Upper lobe of left lung (tissue), 6 donors: ENCODE results near the gene NPHP4. TPM values are rescaled to one million over a fixed set of nuclear protein-coding genes. Genes with fewer than 3 reads are reported as not detected.

Experiments
- ATAC-seq, 2 donors: fragments of 200-7000 bp; cut with Tn5 transposase; one replicate each; pipeline ENCODE4 v1.9.1; 2022; ENCODE audit warnings: mild to moderate bottlenecking in 2 of 2, moderate library complexity in 2 of 2; ENCODE audit not compliant: low FRiP score in 2 of 2
- DNase-seq, 2 donors: peaks; one replicate each; pipeline ENCODE4 v3.0.0-alpha.2; 2019 to 2020
- H3K27ac ChIP-seq, 4 donors: fragments of 200-600 bp; sonication (generic); one replicate each; pipeline ENCODE4 v1.5.1; 2016 to 2019
- H3K27me3 ChIP-seq, 4 donors: fragments of 200-600 bp; sonication (generic); one replicate each; pipeline ENCODE4 v1.5.1; 2017 to 2019
- H3K36me3 ChIP-seq, 4 donors: fragments of 200-600 bp; sonication (generic); one replicate each; pipeline ENCODE4 v1.5.1; 2016 to 2019
- H3K4me1 ChIP-seq, 4 donors: fragments of 200-600 bp; sonication (generic); one replicate each; pipeline ENCODE4 v1.5.1; 2018 to 2019
- H3K4me3 ChIP-seq, 4 donors: fragments of 200-600 bp; sonication (generic); one replicate each; pipeline ENCODE4 v1.5.1; 2017 to 2019; ENCODE audit warnings: mild to moderate bottlenecking in 2 of 4, moderate library complexity in 1 of 4
- H3K9me3 ChIP-seq, 4 donors: fragments of 200-600 bp; sonication (generic); one replicate each; pipeline ENCODE4 v1.5.1; 2018 to 2019
- EP300 ChIP-seq, 4 donors: sonication (generic); formaldehyde crosslinking; IDR thresholded peaks; one replicate each; pipeline ENCODE4 v1.5.1; 2017; ENCODE audit warnings: antibody characterized with exemption in 4 of 4, control low read depth in 2 of 4
- POLR2A ChIP-seq, 4 donors: fragments of 450-650 bp; IDR thresholded peaks; one replicate each; pipeline ENCODE4 v1.5.1; 2016 to 2017; ENCODE audit warnings: antibody characterized with exemption in 4 of 4, mild to moderate bottlenecking in 2 of 4
- POLR2AphosphoS5 ChIP-seq, 2 donors: sonication (generic); formaldehyde crosslinking; IDR thresholded peaks; one replicate each; pipeline ENCODE4 v1.5.1; 2017; ENCODE audit warnings: antibody characterized with exemption in 2 of 2
- WGBS, 2 donors: methylation state at CpG; one replicate each; pipeline ENCODE4 v1.1.5; 2017 to 2018; 5-methylcytosine and 5-hydroxymethylcytosine counted together
- total RNA-seq, 6 donors: library from RNA; depleted of rRNA in 4 of 6; stranded (reverse); fragments of >200 nt in 4 of 6; gene quantifications; one replicate each; pipeline versions ENCODE4 v1.1.0 to v1.2.1, GENCODE V29; 2016 to 2021
- TF ChIP-seq, protein P1 (sequence below), 6 experiments: fragments of 450-650 bp in 4 of 6; fragments of 200-600 bp in 2 of 6; sonication (generic) in 2 of 6; IDR thresholded peaks; one replicate each; pipeline ENCODE4 v1.5.1; 2016 to 2019; ENCODE audit warnings: antibody characterized with exemption in 6 of 6
- donor health status: DM: no; HTN: no; CAD: no; lungs with moderate emphysema.
- donor health status: DM: no; HTN: yes; CAD: no; lungs with severe emphysema.

NPHP4 gene
- total RNA-seq, 6 donors from 2014 or later: 13.5 to 45.1 (median 19.9) TPM

- no peaks in the 10 kb centered on the region for H3K4me1 ChIP-seq
- 91% methylated on average over 6 of the region's 7 CpGs; no CpG with 5 or more reads in 1 of the 2 donors for WGBS, 2 donors
- TF ChIP-seq, protein P1, sequence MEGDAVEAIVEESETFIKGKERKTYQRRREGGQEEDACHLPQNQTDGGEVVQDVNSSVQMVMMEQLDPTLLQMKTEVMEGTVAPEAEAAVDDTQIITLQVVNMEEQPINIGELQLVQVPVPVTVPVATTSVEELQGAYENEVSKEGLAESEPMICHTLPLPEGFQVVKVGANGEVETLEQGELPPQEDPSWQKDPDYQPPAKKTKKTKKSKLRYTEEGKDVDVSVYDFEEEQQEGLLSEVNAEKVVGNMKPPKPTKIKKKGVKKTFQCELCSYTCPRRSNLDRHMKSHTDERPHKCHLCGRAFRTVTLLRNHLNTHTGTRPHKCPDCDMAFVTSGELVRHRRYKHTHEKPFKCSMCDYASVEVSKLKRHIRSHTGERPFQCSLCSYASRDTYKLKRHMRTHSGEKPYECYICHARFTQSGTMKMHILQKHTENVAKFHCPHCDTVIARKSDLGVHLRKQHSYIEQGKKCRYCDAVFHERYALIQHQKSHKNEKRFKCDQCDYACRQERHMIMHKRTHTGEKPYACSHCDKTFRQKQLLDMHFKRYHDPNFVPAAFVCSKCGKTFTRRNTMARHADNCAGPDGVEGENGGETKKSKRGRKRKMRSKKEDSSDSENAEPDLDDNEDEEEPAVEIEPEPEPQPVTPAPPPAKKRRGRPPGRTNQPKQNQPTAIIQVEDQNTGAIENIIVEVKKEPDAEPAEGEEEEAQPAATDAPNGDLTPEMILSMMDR (IDR thresholded peaks at IDR 0.05): no peak
- TF ChIP-seq POLR2AphosphoS5 (IDR thresholded peaks at IDR 0.05) (no peak), POLR2A (IDR thresholded peaks at IDR 0.05) (no peak), EP300 (IDR thresholded peaks at IDR 0.05) (no peak)
- no peaks in the 10 kb centered on the region for H3K27me3 ChIP-seq
- no peaks in the 10 kb centered on the region for H3K9me3 ChIP-seq
- H3K27ac ChIP-seq: no peak overlapping the region
- no peak overlapping the region for H3K4me3 ChIP-seq
- no peak for ATAC-seq
- no peak for DNase-seq
- peaks cover 0 to 55% (median 38%) of the 10 kb centered on the region in 4 donors for H3K36me3 ChIP-seq
These were observed 126.5 kb downstream of the NPHP4 start for GRCh38 chr1:5865774-5866173.

DNA sequence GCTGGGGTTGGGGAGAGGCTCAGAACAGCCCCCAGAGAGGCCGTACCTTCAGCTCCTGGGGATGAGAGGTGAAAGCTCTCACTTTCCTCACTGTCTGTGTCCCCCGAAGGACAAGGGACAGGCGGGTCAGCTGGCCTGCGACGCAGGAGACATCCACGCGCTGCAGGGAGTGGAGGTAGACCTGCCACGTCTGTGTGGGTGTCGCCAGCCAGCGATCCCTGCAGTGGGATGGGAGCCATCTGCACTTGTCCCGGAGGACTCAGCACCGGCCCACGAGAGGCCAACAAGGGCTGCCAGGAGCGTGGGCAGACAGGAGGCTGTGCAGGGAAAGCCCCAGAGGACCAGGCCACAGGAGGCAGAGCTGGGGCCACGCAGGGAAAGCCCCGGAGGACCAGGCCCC is 127.2 kb downstream of the NPHP4 start:
- ATAC-seq: peak in 1 of 2 donors; percentile 5
- Histone ChIP-seq H3K4me1 (no peaks in the 10 kb centered on the region), H3K27me3 (no peaks in the 10 kb centered on the region), H3K27ac (no peak overlapping the region), H3K36me3 (peaks cover 0 to 60% (median 41%) of the 10 kb centered on the region in 4 donors), H3K4me3 (no peak overlapping the region), H3K9me3 (no peaks in the 10 kb centered on the region)
- DNase-seq: peak in 1 of 2 donors; percentile 71
- WGBS, 2 donors: 94 to 100% methylated on average over 3 to 16 of the region's 16 CpGs
- no peak for TF ChIP-seq POLR2A (IDR thresholded peaks at IDR 0.05)
- TF ChIP-seq, protein P1 (IDR thresholded peaks at IDR 0.05): no peak
- TF ChIP-seq EP300 (IDR thresholded peaks at IDR 0.05): no peak
- TF ChIP-seq POLR2AphosphoS5 (IDR thresholded peaks at IDR 0.05): no peak

DNA sequence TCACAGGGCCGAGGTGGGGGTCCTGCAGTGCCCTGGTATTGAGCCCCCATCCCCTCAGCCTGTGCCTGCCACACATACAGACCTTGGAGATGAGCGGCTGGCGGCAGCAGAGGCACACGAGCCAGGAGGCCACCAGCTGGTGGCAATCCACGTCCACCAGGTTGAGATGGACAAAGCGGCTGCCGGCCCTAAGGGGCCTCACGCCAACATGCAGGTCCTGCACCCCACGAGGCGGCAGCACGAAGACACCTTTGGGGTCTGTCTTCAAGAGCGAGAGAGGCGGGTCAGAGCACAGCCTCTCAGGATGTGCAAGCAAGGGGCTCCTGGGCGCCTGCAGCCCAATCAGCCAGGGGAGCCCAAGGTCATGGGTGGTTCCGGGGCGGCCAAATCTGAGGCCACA is 128.0 kb downstream of the NPHP4 start:
- peak in 1 of 2 donors; percentile 73 for DNase-seq
- peaks cover 0 to 60% (median 41%) of the 10 kb centered on the region in 4 donors for H3K36me3 ChIP-seq
- WGBS, 2 donors: 94 to 100% methylated on average over 1 to 16 of the region's 16 CpGs

GRCh38 chr1:5863238-5863637 is 129.0 kb downstream of the NPHP4 start:
- no peak for ATAC-seq
- Histone ChIP-seq H3K4me1 (no peaks in the 10 kb centered on the region), H3K27me3 (no peaks in the 10 kb centered on the region), H3K4me3 (no peak overlapping the region), H3K27ac (no peak overlapping the region), H3K9me3 (no peaks in the 10 kb centered on the region), H3K36me3 (peaks cover 0 to 67% (median 41%) of the 10 kb centered on the region in 4 donors)
- 95 to 96% methylated on average over 15 to 17 of the region's 17 CpGs for WGBS, 2 donors
- TF ChIP-seq POLR2A (IDR thresholded peaks at IDR 0.05) (no peak), POLR2AphosphoS5 (IDR thresholded peaks at IDR 0.05) (no peak)
- no peak for DNase-seq

More for the DNA sequence above, 128.0 kb downstream of the NPHP4 start:
- no peak overlapping the region for H3K27ac ChIP-seq
- no peaks in the 10 kb centered on the region for H3K4me1 ChIP-seq
- ATAC-seq: no peak
- no peaks in the 10 kb centered on the region for H3K27me3 ChIP-seq
- no peak overlapping the region for H3K4me3 ChIP-seq
- no peak for TF ChIP-seq POLR2A (IDR thresholded peaks at IDR 0.05)
- TF ChIP-seq EP300 (IDR thresholded peaks at IDR 0.05): no peak
- TF ChIP-seq POLR2AphosphoS5 (IDR thresholded peaks at IDR 0.05): no peak
- TF ChIP-seq, protein P1 (IDR thresholded peaks at IDR 0.05): no peak
- H3K9me3 ChIP-seq: no peaks in the 10 kb centered on the region

- no peaks in the 10 kb centered on the region for H3K27me3 ChIP-seq
- 90 to 92% methylated on average over 13 to 27 of the region's 27 CpGs for WGBS, 2 donors
- H3K9me3 ChIP-seq: no peaks in the 10 kb centered on the region
- DNase-seq: no peak
- H3K4me3 ChIP-seq: no peak overlapping the region
- no peaks in the 10 kb centered on the region for H3K4me1 ChIP-seq
- no peak for ATAC-seq
- peaks cover 0 to 60% (median 36%) of the 10 kb centered on the region in 4 donors for H3K36me3 ChIP-seq
- no peak overlapping the region for H3K27ac ChIP-seq
- TF ChIP-seq, protein P1 (IDR thresholded peaks at IDR 0.05): no peak
- no peak for TF ChIP-seq POLR2AphosphoS5 (IDR thresholded peaks at IDR 0.05)
- TF ChIP-seq EP300 (IDR thresholded peaks at IDR 0.05): no peak
- TF ChIP-seq POLR2A (IDR thresholded peaks at IDR 0.05): no peak
These were observed 130.1 kb downstream of the NPHP4 start for GRCh38 chr1:5861871-5862825.
